Measurements from ENCODE around the gene RNF115.

DNA sequence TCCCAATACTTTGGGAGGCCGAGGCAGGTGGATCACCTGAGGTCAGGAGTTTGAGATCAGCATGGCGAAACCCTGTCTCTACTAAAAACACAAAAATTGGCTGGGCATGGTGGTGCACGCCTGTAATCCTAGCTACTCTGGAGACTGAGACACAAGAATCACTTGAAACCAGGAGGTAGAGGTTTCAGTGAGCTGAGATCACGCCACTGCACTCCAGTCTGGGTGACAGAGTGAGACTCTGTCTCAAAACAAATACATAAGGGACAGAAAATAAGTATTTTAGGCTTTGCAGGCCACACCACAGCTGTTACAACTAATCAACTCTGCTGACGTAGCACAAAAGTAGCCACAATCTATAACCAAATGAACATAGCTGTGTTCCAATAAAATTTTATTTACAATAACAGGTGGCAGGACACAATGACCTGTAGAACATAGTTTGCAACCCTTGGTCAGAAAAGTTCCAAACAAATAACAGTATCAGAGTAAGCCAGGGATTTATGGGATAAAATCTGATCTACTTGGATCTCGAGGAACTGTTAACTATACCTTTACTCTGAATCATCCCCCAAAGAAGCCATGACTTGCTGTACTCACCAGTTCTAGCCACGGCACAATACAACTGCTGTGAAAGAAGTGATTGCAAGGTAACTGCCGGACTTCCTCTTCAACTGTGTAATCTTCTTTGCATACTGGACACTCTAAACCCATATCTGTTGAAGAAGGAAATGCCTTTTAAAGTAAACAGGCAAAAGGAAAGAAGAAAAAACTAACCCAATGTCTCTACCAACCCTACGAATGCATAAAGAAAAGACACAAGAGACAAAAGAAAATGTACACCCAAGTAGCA lies 76.3 kb downstream of the RNF115 start:
- TF ChIP-seq, protein P1, sequence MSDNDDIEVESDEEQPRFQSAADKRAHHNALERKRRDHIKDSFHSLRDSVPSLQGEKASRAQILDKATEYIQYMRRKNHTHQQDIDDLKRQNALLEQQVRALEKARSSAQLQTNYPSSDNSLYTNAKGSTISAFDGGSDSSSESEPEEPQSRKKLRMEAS (IDR thresholded peaks at IDR 0.05): no peak
- no peak for TF ChIP-seq POLR2A (IDR thresholded peaks at IDR 0.05; ENCODE audit: borderline replicate concordance, extremely low read depth, insufficient read depth, insufficient read length)
- no peak for TF ChIP-seq EZH2phosphoT487 (IDR thresholded peaks at IDR 0.05; ENCODE audit: borderline replicate concordance)
- no peak for TF ChIP-seq EZH2 (IDR thresholded peaks at IDR 0.05)
- TF ChIP-seq, protein P2, sequence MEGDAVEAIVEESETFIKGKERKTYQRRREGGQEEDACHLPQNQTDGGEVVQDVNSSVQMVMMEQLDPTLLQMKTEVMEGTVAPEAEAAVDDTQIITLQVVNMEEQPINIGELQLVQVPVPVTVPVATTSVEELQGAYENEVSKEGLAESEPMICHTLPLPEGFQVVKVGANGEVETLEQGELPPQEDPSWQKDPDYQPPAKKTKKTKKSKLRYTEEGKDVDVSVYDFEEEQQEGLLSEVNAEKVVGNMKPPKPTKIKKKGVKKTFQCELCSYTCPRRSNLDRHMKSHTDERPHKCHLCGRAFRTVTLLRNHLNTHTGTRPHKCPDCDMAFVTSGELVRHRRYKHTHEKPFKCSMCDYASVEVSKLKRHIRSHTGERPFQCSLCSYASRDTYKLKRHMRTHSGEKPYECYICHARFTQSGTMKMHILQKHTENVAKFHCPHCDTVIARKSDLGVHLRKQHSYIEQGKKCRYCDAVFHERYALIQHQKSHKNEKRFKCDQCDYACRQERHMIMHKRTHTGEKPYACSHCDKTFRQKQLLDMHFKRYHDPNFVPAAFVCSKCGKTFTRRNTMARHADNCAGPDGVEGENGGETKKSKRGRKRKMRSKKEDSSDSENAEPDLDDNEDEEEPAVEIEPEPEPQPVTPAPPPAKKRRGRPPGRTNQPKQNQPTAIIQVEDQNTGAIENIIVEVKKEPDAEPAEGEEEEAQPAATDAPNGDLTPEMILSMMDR (IDR thresholded peaks at IDR 0.05 in 2 of 3, conservative IDR thresholded peaks at IDR 0.05 in 1 of 3; ENCODE audit: borderline replicate concordance in 1 of 3, insufficient read depth in 1 of 3, low read depth in 2 of 3, low read length in 2 of 3): no peak

Data from HCT116 (cell line).